ENCODE data around the gene ENTREP1.

- TF ChIP-seq CTCF (IDR thresholded peaks at IDR 0.05), result no peak
- no peak for TF ChIP-seq POLR2A (IDR thresholded peaks at IDR 0.05)
Observed at GRCh38 chr9:69425136-69425801, 100.3 kb downstream of the ENTREP1 start.
